Glomerular visceral epithelial cell (primary cell): ENCODE measurements around the gene NRG2.

Experiments used
- DNase-seq: peaks from one replicate; pipeline ENCODE4 v3.0.0-alpha.2; 2016; ENCODE audit errors: extremely low spot score

NRG2 gene

GRCh38 chr5:139968547-139969261 is 74.4 kb downstream of the NRG2 start:
- peak; percentile 86 for DNase-seq

- no peak for DNase-seq
Observed at GRCh38 chr5:139967353-139967752, 75.7 kb downstream of the NRG2 start.

GRCh38 chr5:139966856-139967255 is 76.2 kb downstream of the NRG2 start:
- DNase-seq, result no peak

GRCh38 chr5:139964994-139965565 is 78.0 kb downstream of the NRG2 start:
- no peak for DNase-seq

GRCh38 chr5:139964266-139964993 is 78.7 kb downstream of the NRG2 start:
- no peak for DNase-seq

GRCh38 chr5:139962445-139962844 is 80.7 kb downstream of the NRG2 start:
- no peak for DNase-seq

- no peak for DNase-seq
Observed at GRCh38 chr5:139961435-139962157, 81.5 kb downstream of the NRG2 start.

GRCh38 chr5:139960723-139961383 is 82.2 kb downstream of the NRG2 start:
- no peak for DNase-seq

- no peak for DNase-seq
Observed at GRCh38 chr5:139958432-139959148, 84.5 kb downstream of the NRG2 start.

GRCh38 chr5:139956342-139956741 is 86.8 kb downstream of the NRG2 start:
- no peak for DNase-seq

- DNase-seq, result no peak
Observed at GRCh38 chr5:139955616-139956273, 87.4 kb downstream of the NRG2 start.

- DNase-seq, result no peak
Observed at GRCh38 chr5:139955053-139955605, 88.0 kb downstream of the NRG2 start.

GRCh38 chr5:139954462-139954861 is 88.6 kb downstream of the NRG2 start:
- DNase-seq, result no peak

GRCh38 chr5:139954022-139954421 is 89.1 kb downstream of the NRG2 start:
- DNase-seq, result no peak

- no peak for DNase-seq
Observed at GRCh38 chr5:139952574-139952973, 90.5 kb downstream of the NRG2 start.

GRCh38 chr5:139951983-139952382 is 91.1 kb downstream of the NRG2 start:
- no peak for DNase-seq

- DNase-seq, result no peak
Observed at GRCh38 chr5:139951296-139951924, 91.7 kb downstream of the NRG2 start.

- no peak for DNase-seq
Observed at GRCh38 chr5:139950436-139950835, 92.7 kb downstream of the NRG2 start.

- no peak for DNase-seq
Observed at GRCh38 chr5:139949710-139950109, 93.4 kb downstream of the NRG2 start.

GRCh38 chr5:139947727-139948126 is 95.4 kb downstream of the NRG2 start:
- no peak for DNase-seq
